Small intestine (tissue), 7 donors: Measurements from ENCODE around the gene MAP3K2. TPM values are rescaled to one million over a fixed set of nuclear protein-coding genes. Genes with fewer than 3 reads are reported as not detected.
"Not testable (repeated sequence)": the region's sequence is repeated elsewhere in the genome, so short reads cannot be mapped to it uniquely, and the experiment has no call there.

Experiments
- DNase-seq, 2 donors: peaks; one replicate each; pipeline versions ENCODE4 v3.0.0 to v3.0.0-alpha.2; 2013
- FAIRE-seq: peaks from 2 replicates; lab custom pipeline; 2012; peaks lifted over from hg19 to GRCh38; lab: Jason Lieb, UNC
- H3K27ac ChIP-seq, 3 donors: one replicate each; pipeline ENCODE4 v1.5.1; 2013; ENCODE audit warnings: low read length in 2 of 3, mild to moderate bottlenecking in 2 of 3, control low read depth in 1 of 3, inconsistent platforms in 1 of 3, low read depth in 1 of 3, moderate library complexity in 1 of 3
- H3K27me3 ChIP-seq, 3 donors: one replicate each; pipeline ENCODE4 v1.6.1; 2013; ENCODE audit warnings: low read length in 3 of 3, inconsistent platforms in 1 of 3; ENCODE audit not compliant: control insufficient read depth in 3 of 3, insufficient read depth in 3 of 3
- H3K36me3 ChIP-seq, 3 donors: one replicate each; pipeline ENCODE4 v1.6.1; 2013; ENCODE audit warnings: low read length in 3 of 3, inconsistent platforms in 1 of 3, low read depth in 1 of 3, mild to moderate bottlenecking in 1 of 3, moderate library complexity in 1 of 3; ENCODE audit not compliant: control insufficient read depth in 3 of 3, insufficient read depth in 2 of 3
- H3K4me1 ChIP-seq, 3 donors: one replicate each; pipeline ENCODE4 v1.6.1; 2013; ENCODE audit warnings: low read length in 2 of 3, inconsistent platforms in 1 of 3, low read depth in 1 of 3, mild to moderate bottlenecking in 1 of 3, moderate library complexity in 1 of 3; ENCODE audit not compliant: control insufficient read depth in 3 of 3, insufficient read depth in 2 of 3
- H3K4me3 ChIP-seq, 3 donors: one replicate each; pipeline ENCODE4 v1.5.1; 2013; ENCODE audit warnings: low read length in 3 of 3, control low read depth in 1 of 3, inconsistent platforms in 1 of 3, low read depth in 1 of 3, mild to moderate bottlenecking in 1 of 3, moderate library complexity in 1 of 3
- H3K9me3 ChIP-seq, 2 donors: one replicate each; pipeline ENCODE4 v1.6.1; 2013; ENCODE audit warnings: low read depth in 1 of 2, low read length in 1 of 2; ENCODE audit not compliant: control insufficient read depth in 2 of 2, insufficient read depth in 1 of 2
- WGBS, 3 donors: extraction: QIAGEN DNeasy Blood & Tissue Kit; methylation state at CpG; one replicate each; pipeline ENCODE4 v1.1.7; 2013; 5-methylcytosine and 5-hydroxymethylcytosine counted together
- polyA plus RNA-seq, 4 donors: library from polyadenylated mRNA; stranded (reverse) in 3 of 4; unstranded in 1 of 4; fragments of 200-250 nt in 3 of 4; fragments of 120-200 nt in 1 of 4; gene quantifications; one replicate each; pipeline versions ENCODE4 v1.2.1 to v1.2.3, GENCODE V29; 2013
- donor health status: healthy with polysubstance abuse.
- donor health status: control.
- donor health status: control.
- donor health status: Bipolar disorder and iron deficiency.
- donor health status: healthy.

The MAP3K2 gene
- polyA plus RNA-seq, 4 donors, result 6.7 to 29.0 (median 10.8) TPM

DNA sequence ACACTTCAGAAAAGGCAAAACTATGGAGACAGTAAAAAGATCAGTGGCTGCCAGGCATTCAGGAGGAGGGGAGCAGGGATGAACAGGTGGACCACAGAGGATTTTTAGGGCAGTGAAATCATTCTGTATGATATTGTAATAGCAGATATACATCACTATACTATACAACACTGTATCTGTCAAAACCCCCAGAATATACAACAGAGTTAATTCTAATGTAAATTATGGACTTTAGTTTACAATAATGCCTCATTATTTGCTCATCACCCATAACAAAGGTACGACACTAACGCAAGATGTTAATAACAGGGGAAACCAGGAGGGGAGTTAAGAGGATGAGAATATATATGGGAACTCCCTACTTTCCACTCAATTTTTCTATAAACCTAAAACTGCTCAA, 28.8 kb downstream of the MAP3K2 start:
- Histone ChIP-seq H3K4me1 (peaks cover 0 to 3% (median 0%) of the 10 kb centered on the region in 3 donors), H3K9me3 (no peaks in the 10 kb centered on the region), H3K4me3 (no peak overlapping the region), H3K27ac (no peak overlapping the region), H3K36me3 (no peaks in the 10 kb centered on the region), H3K27me3 (no peaks in the 10 kb centered on the region)
- DNase-seq, result no peak
- 84 to 94% (median 86%) methylated on average over 2 of the region's 2 CpGs for WGBS, 3 donors
- FAIRE-seq, result no peak

DNA sequence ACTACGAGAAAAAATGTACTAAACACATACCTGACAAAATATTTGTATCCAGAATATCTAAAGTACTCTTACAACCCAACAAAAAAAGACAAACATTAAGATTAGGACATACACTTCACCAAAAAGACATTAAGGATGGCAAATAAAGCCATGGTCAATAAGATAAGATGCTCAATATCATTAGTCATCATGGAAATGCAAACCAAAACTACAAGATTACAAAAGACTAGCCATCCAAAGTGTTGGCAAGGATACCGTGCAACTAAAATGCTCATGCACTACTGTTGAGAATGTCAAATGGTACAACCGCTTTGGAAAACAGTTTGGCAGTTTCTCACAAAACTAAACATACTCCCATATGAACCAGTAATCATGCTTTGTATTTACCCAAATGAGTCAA, 29.7 kb downstream of the MAP3K2 start:
- Histone ChIP-seq H3K27me3 (no peaks in the 10 kb centered on the region), H3K4me3 (no peak overlapping the region), H3K9me3 (peaks cover 0 to 3% of the 10 kb centered on the region in 2 donors), H3K27ac (no peak overlapping the region), H3K4me1 (peaks cover 0 to 3% (median 0%) of the 10 kb centered on the region in 3 donors), H3K36me3 (no peaks in the 10 kb centered on the region)
- FAIRE-seq (no peak), DNase-seq (no peak)
- WGBS, 3 donors, result 91 to 95% (median 95%) methylated on average over 3 of the region's 3 CpGs

DNA sequence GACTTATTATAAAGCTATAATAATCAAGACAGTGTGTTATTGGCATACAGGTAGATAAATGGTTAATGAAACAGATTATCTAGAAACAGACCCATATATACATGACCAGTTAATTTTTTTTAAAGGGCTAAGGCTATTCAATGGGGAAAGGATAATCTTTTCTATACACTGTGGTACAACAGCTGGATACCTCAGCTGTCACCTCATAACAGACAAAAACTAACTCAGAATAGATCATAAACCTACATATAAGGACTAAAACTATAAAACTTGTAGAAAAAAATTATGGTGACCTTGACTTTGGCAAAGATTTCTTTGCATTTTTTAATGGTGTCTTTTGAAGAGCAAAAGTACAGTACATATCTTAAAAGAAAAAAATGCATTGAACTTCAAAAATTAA, 30.2 kb downstream of the MAP3K2 start:
- DNase-seq, result no peak
- peaks cover 0 to 3% (median 0%) of the 10 kb centered on the region in 3 donors for H3K4me1 ChIP-seq
- H3K4me3 ChIP-seq, result no peak overlapping the region
- FAIRE-seq, result no peak
- H3K9me3 ChIP-seq, result peaks cover 0 to 3% of the 10 kb centered on the region in 2 donors
- no peaks in the 10 kb centered on the region for H3K36me3 ChIP-seq
- no peaks in the 10 kb centered on the region for H3K27me3 ChIP-seq
- no peak overlapping the region for H3K27ac ChIP-seq

DNA sequence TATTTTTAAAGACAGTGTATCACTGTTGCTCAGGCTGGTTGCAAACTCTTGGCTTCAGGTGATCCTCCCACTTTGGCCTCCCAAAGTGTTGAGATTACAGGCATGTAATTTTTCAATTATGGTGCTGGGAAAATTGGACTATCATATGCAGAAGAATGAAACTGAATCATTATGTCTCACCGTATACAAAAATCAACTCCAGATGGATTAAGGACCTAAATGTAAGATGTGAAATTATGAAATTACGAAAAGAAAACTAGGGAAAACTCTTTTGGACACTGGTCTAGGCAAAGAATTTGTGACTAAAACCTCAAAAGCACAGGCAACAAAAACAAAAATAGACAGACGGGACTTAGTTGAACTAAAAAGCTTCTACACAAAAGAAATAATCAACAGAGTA, 31.2 kb downstream of the MAP3K2 start:
- H3K36me3 ChIP-seq, result no peaks in the 10 kb centered on the region
- no peak overlapping the region for H3K4me3 ChIP-seq
- H3K27ac ChIP-seq, result no peak overlapping the region
- peaks cover 0 to 7% of the 10 kb centered on the region in 2 donors for H3K9me3 ChIP-seq
- WGBS, 3 donors, result 96 to 99% (median 98%) methylated on average over 3 of the region's 3 CpGs
- no peaks in the 10 kb centered on the region for H3K27me3 ChIP-seq
- no peak for DNase-seq
- H3K4me1 ChIP-seq, result peaks cover 0 to 3% (median 0%) of the 10 kb centered on the region in 3 donors
- no peak for FAIRE-seq

DNA sequence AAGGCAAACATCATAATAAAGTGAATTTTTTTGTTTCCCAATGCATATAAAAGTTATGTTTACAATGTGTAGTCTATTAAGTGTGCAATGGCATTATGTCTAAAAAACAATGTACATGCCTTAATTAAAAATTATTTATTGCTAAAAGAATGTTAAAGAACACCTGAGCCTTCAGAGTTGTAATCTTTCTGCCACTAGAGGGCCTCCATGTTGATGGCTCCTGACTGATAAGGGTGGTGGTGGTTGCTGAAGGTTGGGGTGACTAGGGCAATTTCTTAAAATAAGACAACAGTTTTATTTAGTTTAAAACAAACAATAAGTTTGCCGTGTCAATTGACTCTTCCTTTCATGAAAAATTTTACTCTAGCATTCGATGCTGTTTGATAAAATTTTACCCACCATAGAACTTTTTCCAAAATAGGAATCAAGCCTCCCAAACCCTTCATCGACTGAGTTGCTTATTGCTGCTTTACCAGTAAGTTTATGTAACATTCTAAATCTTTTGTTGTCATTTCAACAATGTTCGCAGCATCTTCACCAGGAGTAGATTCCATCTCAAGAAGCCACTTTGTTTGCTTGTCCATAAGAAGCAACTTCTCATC, 32.3 kb downstream of the MAP3K2 start:
- Histone ChIP-seq H3K9me3 (peaks cover 0 to 7% of the 10 kb centered on the region in 2 donors), H3K27me3 (no peaks in the 10 kb centered on the region), H3K4me1 (peaks cover 0 to 3% (median 0%) of the 10 kb centered on the region in 3 donors), H3K27ac (no peak overlapping the region), H3K4me3 (no peak overlapping the region), H3K36me3 (no peaks in the 10 kb centered on the region)
- 71 to 75% (median 72%) methylated on average over 4 of the region's 4 CpGs for WGBS, 3 donors
- FAIRE-seq, result no peak
- DNase-seq, result peak; percentile 30 to 51

DNA sequence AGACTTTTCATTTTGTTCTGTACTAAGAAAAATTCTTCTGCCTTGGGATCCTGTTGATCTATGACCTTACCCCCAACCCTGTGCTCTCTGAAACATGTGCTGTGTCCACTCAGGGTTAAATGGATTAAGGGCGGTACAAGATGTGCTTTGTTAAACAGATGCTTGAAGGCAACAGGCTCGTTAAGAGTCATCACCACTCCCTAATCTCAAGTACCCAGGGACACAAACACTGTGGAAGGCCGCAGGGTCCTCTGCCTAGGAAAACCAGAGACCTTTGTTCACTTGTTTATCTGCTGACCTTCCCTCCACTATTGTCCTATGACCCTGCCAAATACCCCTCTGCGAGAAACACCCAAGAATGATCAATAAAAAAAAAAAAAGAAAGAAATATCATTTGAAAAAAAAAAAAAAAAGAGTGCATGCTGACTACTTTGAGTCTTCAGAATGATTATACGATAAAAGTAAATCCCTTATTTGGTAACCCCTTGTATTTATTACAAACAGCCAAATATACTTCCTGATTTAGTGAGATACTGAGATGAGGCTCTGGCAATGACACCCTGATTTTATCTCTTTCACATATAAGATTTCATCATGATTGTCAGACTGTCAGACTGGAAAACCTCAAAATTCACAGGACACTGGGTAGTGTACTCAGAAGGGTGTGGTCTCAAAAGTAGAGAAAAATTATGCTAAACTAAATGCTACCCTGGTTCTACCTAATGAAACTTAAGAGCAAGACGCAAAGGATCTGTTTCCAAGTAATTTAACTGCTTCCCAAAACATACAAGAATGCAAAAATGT, 33.7 kb downstream of the MAP3K2 start:
- whole genome bisulfite sequencing, 3 donors, result 48 to 64% (median 63%) methylated on average over 4 to 6 of the region's 6 CpGs
- not testable (repeated sequence) for H3K36me3 ChIP-seq, H3K27ac ChIP-seq, H3K4me1 ChIP-seq, DNase-seq, FAIRE-seq, H3K4me3 ChIP-seq, H3K9me3 ChIP-seq, H3K27me3 ChIP-seq

DNA sequence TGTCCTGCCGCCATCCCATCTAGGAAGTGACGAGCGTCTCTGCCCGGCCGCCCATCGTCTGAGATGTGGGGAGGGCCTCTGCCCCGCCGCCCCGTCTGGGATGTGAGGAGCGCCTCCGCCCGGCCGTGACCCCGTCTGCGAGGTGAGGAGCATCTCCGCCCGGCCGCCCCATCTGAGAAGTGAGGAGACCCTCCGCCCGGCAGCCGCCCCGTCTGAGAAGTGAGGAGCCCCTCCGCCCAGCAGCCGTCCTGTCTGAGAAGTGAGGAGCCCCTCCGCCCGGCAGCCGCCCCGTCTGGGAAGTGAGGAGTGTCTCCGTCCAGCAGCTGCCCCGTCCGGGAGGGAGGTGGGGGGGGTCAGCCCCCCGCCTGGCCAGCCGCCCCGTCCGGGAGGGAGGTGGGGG, 34.6 kb downstream of the MAP3K2 start:
- DNase-seq, H3K4me1 ChIP-seq, H3K36me3 ChIP-seq, H3K4me3 ChIP-seq, H3K9me3 ChIP-seq, H3K27ac ChIP-seq, H3K27me3 ChIP-seq, FAIRE-seq: not testable (repeated sequence)
- 97 to 99% (median 98%) methylated on average over 23 to 35 of the region's 35 CpGs for WGBS, 3 donors

DNA sequence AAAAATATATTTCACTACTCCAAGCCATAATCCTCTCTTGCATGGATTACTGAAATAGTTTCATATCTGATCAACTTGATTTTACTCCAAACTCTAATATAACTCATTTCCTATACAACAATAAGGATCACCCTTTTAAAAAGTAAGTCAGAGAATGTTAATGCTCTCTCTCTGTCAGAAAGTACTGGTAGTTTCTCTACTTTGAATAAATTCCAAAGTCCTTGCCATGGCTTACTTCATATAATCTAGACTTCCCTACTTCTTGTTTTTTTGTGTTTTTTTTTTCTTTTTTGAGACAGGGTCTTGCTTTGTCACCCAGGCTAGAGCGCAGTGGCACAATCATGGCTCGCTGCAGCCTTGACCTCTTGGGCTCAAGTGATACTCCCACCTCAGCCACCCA, 36.2 kb downstream of the MAP3K2 start:
- no peak for FAIRE-seq
- no peak for DNase-seq
- Histone ChIP-seq H3K9me3 (peaks cover 0 to 7% of the 10 kb centered on the region in 2 donors), H3K4me3 (no peak overlapping the region), H3K4me1 (peaks cover 0 to 3% (median 2%) of the 10 kb centered on the region in 3 donors), H3K27ac (no peak overlapping the region), H3K36me3 (peaks cover 0 to 2% (median 0%) of the 10 kb centered on the region in 3 donors), H3K27me3 (no peaks in the 10 kb centered on the region)
- 98 to 100% (median 98%) methylated on average over 2 of the region's 2 CpGs for WGBS, 3 donors
